ENCODE data around the gene PNPLA7.

GRCh38 chr9:137449931-137450538 is 100.2 kb downstream of the PNPLA7 start:
- TF ChIP-seq, protein P1, sequence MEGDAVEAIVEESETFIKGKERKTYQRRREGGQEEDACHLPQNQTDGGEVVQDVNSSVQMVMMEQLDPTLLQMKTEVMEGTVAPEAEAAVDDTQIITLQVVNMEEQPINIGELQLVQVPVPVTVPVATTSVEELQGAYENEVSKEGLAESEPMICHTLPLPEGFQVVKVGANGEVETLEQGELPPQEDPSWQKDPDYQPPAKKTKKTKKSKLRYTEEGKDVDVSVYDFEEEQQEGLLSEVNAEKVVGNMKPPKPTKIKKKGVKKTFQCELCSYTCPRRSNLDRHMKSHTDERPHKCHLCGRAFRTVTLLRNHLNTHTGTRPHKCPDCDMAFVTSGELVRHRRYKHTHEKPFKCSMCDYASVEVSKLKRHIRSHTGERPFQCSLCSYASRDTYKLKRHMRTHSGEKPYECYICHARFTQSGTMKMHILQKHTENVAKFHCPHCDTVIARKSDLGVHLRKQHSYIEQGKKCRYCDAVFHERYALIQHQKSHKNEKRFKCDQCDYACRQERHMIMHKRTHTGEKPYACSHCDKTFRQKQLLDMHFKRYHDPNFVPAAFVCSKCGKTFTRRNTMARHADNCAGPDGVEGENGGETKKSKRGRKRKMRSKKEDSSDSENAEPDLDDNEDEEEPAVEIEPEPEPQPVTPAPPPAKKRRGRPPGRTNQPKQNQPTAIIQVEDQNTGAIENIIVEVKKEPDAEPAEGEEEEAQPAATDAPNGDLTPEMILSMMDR (IDR thresholded peaks at IDR 0.05; ENCODE audit: borderline replicate concordance, extremely low read depth, low read length, poor library complexity, severe bottlenecking) = no peak
- no peak for TF ChIP-seq EZH2 (IDR thresholded peaks at IDR 0.05; ENCODE audit: borderline replicate concordance, low read depth, low read length, severe bottlenecking)
